Neural crest cell (in vitro differentiated cells): ENCODE data around the gene MIER3. TPM values are rescaled to one million over a fixed set of nuclear protein-coding genes. Genes with fewer than 3 reads are reported as not detected.

Experiments
- DNase-seq: peaks from one replicate; pipeline ENCODE4 v3.0.0; 2021; ENCODE audit warnings: low read depth, mixed read lengths, low spot score
- H3K27ac Mint-ChIP-seq: one replicate; pipeline ENCODE4 v1.8.0; 2021; ENCODE audit warnings: mild to moderate bottlenecking, mixed read lengths; ENCODE audit not compliant: unreplicated experiment
- H3K27me3 Mint-ChIP-seq: 2 replicates; pipeline ENCODE4 v1.8.0; 2021; ENCODE audit warnings: low read depth, mild to moderate bottlenecking, mixed read lengths
- H3K36me3 Mint-ChIP-seq: 2 replicates; pipeline ENCODE4 v1.8.0; 2021; ENCODE audit warnings: low read depth, mild to moderate bottlenecking, mixed read lengths
- H3K4me1 Mint-ChIP-seq: 2 replicates; pipeline ENCODE4 v1.8.0; 2021; ENCODE audit warnings: mixed read lengths
- H3K4me3 Mint-ChIP-seq: one replicate; pipeline ENCODE4 v1.8.0; 2021; ENCODE audit warnings: mild to moderate bottlenecking, mixed read lengths
- H3K9me3 Mint-ChIP-seq: 2 replicates; pipeline ENCODE4 v1.8.0; 2021; ENCODE audit warnings: mixed read lengths
- CTCF ChIP-seq: fragments of 200-600 bp; sonication (generic); conservative IDR thresholded peaks from 2 replicates; pipeline ENCODE4 v1.5.0; 2021; ENCODE audit warnings: antibody characterized with exemption, mild to moderate bottlenecking
- total RNA-seq: library from RNA; stranded (reverse); gene quantifications from 2 replicates; pipeline ENCODE4 v1.2.1, GENCODE V29; 2021

Gene MIER3
- total RNA-seq, 1 donor from 2014 or later: 47.8 TPM

DNA sequence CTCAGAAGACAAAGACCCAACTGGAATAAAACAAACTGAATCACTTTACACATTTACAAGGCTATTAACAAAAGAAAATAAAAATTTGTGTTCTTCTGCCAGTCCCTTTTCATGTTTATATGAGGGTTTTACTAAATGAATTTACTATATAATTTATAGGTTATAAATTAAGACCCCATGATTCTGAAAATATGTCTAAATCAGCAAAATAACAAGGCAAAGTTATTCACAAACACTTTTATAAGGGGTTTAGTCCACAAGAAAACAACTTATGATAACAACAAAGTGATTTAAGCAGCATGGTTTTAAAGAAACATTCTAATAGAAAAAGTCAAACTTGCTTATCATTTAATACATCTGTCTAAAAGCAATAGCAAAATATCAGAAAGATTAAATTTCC is 4.9 kb downstream of the MIER3 start:
- no peak overlapping the region for H3K27ac Mint-ChIP-seq
- H3K4me1 Mint-ChIP-seq: peaks cover 12% of the 10 kb centered on the region
- no peaks in the 10 kb centered on the region for H3K9me3 Mint-ChIP-seq
- DNase-seq: no peak
- H3K27me3 Mint-ChIP-seq: no peaks in the 10 kb centered on the region
- no peak overlapping the region for H3K4me3 Mint-ChIP-seq
- TF ChIP-seq CTCF: no peak
- peaks cover 8% of the 10 kb centered on the region for H3K36me3 Mint-ChIP-seq

- H3K36me3 Mint-ChIP-seq: peaks cover 23% of the 10 kb centered on the region
- H3K9me3 Mint-ChIP-seq: no peaks in the 10 kb centered on the region
- no peak for TF ChIP-seq CTCF
- no peaks in the 10 kb centered on the region for H3K27me3 Mint-ChIP-seq
- no peak overlapping the region for H3K4me3 Mint-ChIP-seq
- H3K4me1 Mint-ChIP-seq: no peaks in the 10 kb centered on the region
- no peak overlapping the region for H3K27ac Mint-ChIP-seq
- DNase-seq: no peak
Observed at GRCh38 chr5:56941981-56942380, 9.9 kb downstream of the MIER3 start.

DNA sequence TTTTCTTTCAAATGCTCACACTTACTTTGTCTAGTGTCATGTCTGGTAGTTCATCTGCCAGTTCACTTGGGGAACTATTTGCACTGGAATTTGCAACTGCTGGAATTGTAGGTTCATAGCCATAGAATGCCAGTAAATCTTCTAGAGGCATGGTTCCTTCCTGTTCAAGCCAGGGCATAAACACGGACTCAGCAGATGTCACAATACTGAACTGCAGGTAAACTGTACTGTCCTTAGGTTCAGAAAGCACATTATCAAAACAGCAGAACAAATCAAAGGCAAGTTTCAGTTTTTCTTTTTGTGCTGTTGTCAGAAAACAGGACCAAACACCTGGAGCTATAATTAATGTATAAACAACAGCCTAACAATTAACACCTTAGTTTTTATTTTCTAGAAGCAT is 13.1 kb downstream of the MIER3 start:
- H3K9me3 Mint-ChIP-seq: no peaks in the 10 kb centered on the region
- no peaks in the 10 kb centered on the region for H3K27me3 Mint-ChIP-seq
- no peak overlapping the region for H3K27ac Mint-ChIP-seq
- H3K4me1 Mint-ChIP-seq: no peaks in the 10 kb centered on the region
- TF ChIP-seq CTCF: no peak
- H3K4me3 Mint-ChIP-seq: no peak overlapping the region
- H3K36me3 Mint-ChIP-seq: peaks cover 26% of the 10 kb centered on the region
- DNase-seq: no peak

- H3K36me3 Mint-ChIP-seq: peaks cover 11% of the 10 kb centered on the region
- no peak overlapping the region for H3K4me3 Mint-ChIP-seq
- no peak overlapping the region for H3K27ac Mint-ChIP-seq
- no peaks in the 10 kb centered on the region for H3K27me3 Mint-ChIP-seq
- no peaks in the 10 kb centered on the region for H3K9me3 Mint-ChIP-seq
- no peaks in the 10 kb centered on the region for H3K4me1 Mint-ChIP-seq
- DNase-seq: no peak
- no peak for TF ChIP-seq CTCF
Observed at GRCh38 chr5:56934325-56934724, 17.6 kb downstream of the MIER3 start.

DNA sequence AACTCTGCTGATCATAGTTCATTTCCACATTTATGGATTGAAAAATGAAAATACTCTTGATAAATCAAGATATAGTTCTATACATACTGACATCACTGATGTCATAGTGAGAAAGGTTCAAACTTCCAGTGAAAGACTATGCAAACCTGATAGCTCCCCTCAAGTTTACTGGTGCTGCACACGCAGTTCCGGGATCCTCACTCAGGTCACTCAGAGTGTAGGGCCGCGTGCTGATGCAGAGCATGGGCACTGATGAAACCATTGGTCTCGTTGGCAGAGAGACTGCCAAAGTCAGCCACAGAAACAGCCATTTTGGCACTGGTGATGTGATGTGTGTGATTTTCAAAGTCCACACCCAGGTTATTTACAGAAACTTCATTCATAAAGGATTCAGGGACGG is 29.0 kb downstream of the MIER3 start:
- no peak for TF ChIP-seq CTCF
- H3K4me3 Mint-ChIP-seq: no peak overlapping the region
- no peaks in the 10 kb centered on the region for H3K4me1 Mint-ChIP-seq
- no peaks in the 10 kb centered on the region for H3K27me3 Mint-ChIP-seq
- peaks cover 2% of the 10 kb centered on the region for H3K9me3 Mint-ChIP-seq
- peaks cover 52% of the 10 kb centered on the region for H3K36me3 Mint-ChIP-seq
- H3K27ac Mint-ChIP-seq: no peak overlapping the region
- DNase-seq: no peak
